IPS DF 19.7 (cell line): ENCODE data around the gene GPC6.

Experiments used
- DNase-seq: peaks from one replicate; pipeline ENCODE4 v3.0.0-alpha.2; 2013; ENCODE audit warnings: low read depth, low spot score

The GPC6 gene

GRCh38 chr13:94395860-94396259 is 1169.3 kb downstream of the GPC6 start:
- no peak for DNase-seq

GRCh38 chr13:94399812-94400211 is 1173.2 kb downstream of the GPC6 start:
- no peak for DNase-seq

- DNase-seq: no peak
These were observed 1174.3 kb downstream of the GPC6 start for GRCh38 chr13:94400874-94401273.

DNA sequence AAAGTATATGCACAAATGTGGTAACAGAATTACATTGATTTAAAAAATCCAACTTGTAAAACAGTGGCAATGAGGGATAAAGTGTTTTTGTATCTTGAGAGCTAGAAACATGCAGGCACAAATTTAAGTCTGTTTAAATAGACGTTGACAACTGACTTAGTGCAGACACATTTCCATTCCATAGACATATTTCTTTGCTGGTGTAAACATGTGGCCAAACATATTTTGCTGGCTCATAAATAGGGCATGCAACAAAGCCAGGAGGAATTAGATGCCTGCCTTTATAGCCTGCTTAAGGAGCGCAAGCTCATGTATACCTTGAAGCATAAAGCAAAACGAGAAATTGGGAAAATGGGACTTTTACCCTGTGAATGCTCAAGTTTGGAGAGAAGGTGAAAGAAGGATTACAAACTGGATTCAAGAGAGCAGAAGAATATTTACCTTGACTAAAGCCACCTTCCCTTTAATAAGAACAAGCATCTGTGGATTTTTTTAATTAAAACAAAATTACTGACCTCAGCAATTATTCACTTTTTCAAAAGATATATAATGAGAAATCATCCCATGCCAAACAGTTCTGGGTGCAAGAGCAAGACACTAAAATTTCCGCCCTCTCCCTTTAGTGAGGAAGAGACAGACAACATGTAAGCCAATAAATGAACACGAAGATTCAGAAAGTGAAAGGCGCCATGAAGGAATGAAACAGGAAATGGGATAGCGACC is 1181.9 kb downstream of the GPC6 start:
- no peak for DNase-seq

- no peak for DNase-seq
These were observed 1185.1 kb downstream of the GPC6 start for GRCh38 chr13:94411747-94412146.

DNA sequence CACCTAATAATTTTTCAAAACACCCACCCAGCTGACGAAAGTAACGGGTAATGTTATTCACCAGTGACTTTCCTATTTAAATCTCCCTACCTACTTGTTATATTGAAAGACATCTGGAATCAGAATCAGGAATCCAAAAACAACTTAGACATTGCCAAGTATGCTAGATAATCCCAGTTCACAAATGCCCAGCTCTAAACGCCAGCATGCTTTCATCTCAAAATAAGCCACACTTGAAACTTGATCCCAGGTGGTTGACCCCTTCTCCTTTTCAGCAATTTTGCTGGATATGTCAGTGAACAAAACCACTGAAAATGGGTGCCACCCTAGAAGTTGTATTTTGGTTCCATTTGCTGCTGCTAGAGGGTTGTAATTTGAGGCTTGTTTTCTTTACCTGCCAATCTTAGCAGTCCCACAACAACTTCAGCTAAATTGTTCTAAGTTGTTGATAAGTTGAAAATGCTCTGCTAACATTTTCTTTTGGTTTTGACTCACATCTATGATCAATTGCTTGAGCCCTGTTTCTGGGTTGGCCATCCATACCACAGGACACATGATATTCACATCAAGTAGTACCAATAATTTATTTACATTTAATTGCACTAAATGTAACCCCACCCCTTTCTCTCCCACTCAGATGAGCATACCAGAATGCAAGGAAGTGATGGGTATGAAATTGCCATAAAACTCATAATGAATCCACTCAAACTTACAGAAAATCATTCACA is 1186.4 kb downstream of the GPC6 start:
- DNase-seq: no peak

DNA sequence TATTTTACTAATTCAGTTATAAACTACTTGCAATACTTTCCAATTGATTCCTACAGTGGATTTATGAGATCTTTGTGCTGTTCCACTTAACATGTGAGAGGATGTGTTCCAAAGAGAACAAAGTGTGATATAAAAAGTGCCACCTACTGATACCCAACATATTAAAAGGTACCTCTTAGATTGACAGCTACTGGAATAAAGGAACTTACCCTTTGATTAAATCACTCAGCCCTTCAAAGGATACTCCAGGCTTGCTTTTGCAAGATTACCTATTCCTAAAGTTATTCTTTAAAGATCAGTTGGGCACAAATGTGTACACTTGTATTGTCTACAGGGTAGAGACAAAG is 1187.0 kb downstream of the GPC6 start:
- DNase-seq: no peak

DNA sequence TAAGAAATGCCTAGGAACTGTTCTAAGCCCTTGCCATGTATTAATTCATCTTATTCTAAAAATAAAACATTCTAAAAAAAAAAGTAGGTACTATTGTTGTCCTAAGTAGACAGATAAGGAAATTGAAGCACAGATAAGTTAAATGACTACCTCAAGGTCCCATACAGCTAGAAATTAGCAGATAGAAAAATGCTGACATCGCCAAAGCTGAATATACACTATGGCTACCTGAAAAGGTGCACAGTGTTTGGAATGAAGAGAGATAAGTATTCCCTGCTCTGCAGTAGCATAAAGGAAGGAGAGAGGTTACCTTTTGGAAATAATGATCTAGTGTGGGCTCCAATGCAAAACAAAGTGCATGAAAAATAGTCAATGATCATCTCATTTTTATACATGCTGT is 1187.5 kb downstream of the GPC6 start:
- DNase-seq: no peak

DNA sequence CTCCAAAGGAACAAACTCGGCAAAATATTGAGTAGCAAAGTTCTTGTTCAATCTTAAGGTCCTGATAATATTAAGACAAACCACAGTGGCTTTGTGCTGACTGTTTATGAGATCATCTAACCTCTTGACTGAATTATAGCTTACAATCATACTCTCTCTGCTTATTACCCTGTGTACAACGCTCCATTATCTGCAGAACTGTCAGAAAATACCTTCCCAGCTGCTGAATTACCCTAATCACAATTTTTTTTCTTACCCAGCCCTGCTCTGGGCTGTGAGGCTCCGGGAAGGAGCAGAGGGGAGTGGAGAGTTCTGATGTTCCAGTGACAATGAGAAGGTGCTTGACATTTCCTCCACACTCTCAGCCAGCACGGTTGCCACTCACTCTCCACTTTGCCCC is 1188.1 kb downstream of the GPC6 start:
- DNase-seq: no peak

DNA sequence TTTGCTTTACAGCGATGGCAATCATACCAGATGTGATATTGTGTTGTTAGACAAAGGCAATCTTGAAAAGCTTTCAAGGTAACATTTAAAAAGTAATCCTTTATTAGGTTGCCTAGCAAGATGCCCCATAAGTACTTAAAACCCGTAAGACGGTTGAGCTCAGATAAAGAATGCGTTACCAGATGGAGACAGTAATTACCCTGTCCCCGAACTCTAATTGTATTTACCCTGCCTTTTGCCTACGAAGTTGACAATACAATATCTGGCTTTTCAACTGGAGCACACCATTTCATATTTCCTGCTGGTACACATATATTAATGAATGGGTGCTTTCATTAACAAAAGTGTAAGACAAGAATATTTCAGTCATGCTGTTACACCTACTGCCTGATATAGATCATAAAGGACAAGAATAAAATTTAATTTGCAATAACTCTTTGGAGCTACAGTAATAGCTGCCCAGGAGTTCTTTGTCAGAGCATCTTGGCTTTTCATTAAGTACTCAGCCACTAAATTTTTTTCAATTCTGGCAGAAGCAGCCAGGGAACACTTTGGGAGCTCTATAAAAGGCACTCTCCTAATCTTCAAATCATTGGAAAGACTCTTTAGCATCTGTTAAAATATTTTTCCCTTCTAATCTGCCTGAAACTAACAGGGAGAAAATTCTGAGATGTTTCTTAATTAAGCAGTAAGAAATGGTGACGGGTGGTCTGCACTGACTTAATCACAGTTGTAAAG is 1189.1 kb downstream of the GPC6 start:
- no peak for DNase-seq

DNA sequence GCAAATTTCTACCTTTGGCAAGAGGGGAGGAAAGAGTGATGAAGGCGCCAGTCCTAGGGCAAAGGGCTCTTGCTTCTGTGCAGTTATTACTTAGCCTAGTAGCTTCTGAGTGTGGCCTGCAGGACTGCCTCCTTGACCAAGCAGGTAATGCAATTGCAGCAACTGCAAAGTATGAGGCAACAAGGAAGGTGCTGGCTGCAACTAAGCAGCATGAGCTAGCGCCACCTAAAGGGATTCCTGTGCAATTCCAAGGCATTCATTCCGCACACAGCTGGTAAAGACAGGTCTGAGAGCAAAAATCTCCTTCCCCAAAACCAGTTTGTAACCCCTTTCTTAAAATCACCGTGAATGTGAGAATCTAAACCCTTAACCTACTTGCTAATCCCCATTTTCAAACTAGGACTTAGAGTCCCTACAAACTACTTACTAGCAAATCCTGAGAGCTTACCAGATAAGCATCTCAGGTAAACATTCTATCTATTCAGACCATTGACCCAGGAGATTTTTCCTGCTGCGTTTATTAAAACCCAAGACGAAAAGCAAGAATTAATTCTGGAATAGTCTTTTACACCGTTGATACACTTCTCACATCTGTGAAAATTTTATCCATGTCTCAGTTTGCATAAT is 1190.0 kb downstream of the GPC6 start:
- peak; percentile 71 for DNase-seq

- DNase-seq: no peak
These were observed 1190.7 kb downstream of the GPC6 start for GRCh38 chr13:94417294-94417693.

GRCh38 chr13:94419304-94419924 is 1192.8 kb downstream of the GPC6 start:
- no peak for DNase-seq

DNA sequence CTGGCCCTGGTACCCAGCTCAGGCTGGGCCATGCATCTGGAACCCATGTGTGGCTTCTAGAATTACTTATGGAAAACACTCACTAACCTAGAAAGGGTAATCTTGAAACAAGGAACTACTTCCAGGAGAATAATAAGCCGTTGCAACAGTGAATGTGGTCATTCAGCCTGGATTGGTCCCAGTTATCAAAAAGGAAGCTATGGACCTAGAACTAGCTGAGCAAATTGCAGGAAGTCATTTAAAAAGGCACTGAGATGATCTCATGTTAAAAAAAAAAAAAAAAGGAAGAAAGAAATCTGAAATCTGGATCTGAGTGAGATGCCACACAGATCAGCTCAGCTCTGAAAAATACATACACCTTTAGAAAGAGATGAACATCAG is 1193.3 kb downstream of the GPC6 start:
- DNase-seq: no peak

GRCh38 chr13:94427313-94427953 is 1200.8 kb downstream of the GPC6 start:
- DNase-seq: no peak

- DNase-seq: no peak
These were observed 1205.0 kb downstream of the GPC6 start for GRCh38 chr13:94431574-94431973.

DNA sequence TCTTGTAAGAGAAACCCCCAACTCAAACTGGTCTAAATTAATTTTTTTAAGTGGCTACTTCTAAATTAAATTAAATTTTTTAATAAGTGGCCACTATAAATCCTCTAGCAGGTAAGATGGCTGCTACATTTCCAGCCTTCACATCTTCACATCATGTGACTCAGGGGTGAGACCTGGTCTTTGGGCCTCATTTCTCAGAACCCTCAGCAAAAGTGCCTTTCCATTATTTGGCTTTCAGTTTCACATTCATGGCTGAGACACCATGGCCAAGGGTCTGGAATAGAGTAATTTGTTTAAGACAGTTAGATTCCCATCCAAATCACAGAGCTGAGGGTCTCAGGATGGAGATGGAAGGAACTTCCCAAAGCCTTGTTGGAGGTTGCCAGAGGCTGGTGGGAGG is 1205.4 kb downstream of the GPC6 start:
- DNase-seq: no peak

DNA sequence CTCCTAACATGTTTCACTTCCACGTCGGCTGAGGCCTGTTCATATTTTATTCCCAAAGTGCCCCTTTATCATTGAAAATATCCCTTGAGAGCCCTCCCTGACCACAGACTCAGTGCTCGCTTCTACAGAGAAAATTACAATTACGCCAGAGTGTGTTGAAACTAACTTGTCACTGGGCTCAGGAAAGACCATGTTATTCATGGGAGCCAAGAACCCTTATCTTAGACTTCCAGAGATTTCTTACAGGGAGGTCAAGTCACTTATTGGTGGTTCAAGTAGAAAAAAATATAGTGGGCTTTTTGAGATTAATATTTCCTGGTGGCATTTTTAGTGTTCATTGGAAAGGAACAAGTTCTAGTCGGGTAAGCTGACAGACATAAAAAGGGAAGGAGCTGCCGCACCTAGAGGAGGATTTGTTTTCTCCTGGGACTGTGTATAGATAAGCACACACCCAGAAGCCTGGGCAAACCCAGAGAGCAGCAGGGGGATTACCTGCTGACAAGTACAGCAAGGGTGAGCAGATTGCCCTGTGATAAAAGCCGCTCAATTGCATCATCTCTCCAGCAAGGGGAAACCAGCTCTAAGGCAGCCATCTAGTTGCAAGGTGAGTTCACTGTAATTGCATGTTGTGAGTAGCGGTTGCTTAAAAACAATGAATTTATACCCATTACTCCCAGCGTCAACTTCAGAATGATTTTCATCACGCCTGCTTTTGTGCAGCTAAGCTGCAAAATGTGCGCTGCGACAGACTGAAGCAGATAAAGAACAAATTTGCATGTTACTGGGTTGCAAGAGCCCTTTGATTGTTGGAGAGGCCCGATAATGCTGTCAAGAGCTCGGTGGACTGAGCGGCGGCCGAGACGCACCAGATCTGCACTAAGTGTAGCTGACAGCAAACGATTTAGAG is 1206.7 kb downstream of the GPC6 start:
- peak; percentile 33 for DNase-seq

- no peak for DNase-seq
These were observed 1209.1 kb downstream of the GPC6 start for GRCh38 chr13:94435604-94436226.

GRCh38 chr13:94444826-94445225 is 1218.2 kb downstream of the GPC6 start:
- no peak for DNase-seq
